GM10266 (cell line): ENCODE results near the gene AOX1.
"Not testable (repeated sequence)": the region's sequence is repeated elsewhere in the genome, so short reads cannot be mapped to it uniquely, and the experiment has no call there.

Experiments used
- DNase-seq: peaks from one replicate; pipeline ENCODE4 v3.0.0; 2012; ENCODE audit errors: extremely low spot score
- CTCF ChIP-seq: IDR thresholded peaks from 2 replicates; pipeline ENCODE4 v1.5.1; 2012; ENCODE audit warnings: mild to moderate bottlenecking, low read depth; ENCODE audit not compliant: control insufficient read depth, insufficient read depth; ENCODE audit errors: missing control alignments

AOX1 gene

GRCh38 chr2:200674837-200675236 is 89.0 kb downstream of the AOX1 start:
- TF ChIP-seq CTCF: no peak
- DNase-seq: no peak

GRCh38 chr2:200677171-200677570 is 91.4 kb downstream of the AOX1 start:
- no peak for DNase-seq
- TF ChIP-seq CTCF: no peak

GRCh38 chr2:200677721-200678532 is 92.1 kb downstream of the AOX1 start:
- no peak for TF ChIP-seq CTCF

GRCh38 chr2:200679127-200679526 is 93.3 kb downstream of the AOX1 start:
- no peak for TF ChIP-seq CTCF
- no peak for DNase-seq

More at GRCh38 chr2:200677721-200678532, 92.1 kb downstream of the AOX1 start:
- no peak for DNase-seq

- DNase-seq: no peak
- TF ChIP-seq CTCF: no peak
Observed at GRCh38 chr2:200679535-200679934, 93.7 kb downstream of the AOX1 start.

- TF ChIP-seq CTCF: no peak
- no peak for DNase-seq
Observed at GRCh38 chr2:200681697-200682096, 95.9 kb downstream of the AOX1 start.

- not testable (repeated sequence) for DNase-seq
Observed at GRCh38 chr2:200682407-200682806, 96.6 kb downstream of the AOX1 start.
